HCT116 (cell line): ENCODE measurements around the gene PDK2. TPM values are rescaled to one million over a fixed set of nuclear protein-coding genes. Genes with fewer than 3 reads are reported as not detected.
A peak's percentile ranks its signal among the peaks of the same experiment; 100 is the strongest.

Source experiments
- ATAC-seq: fragments of 200-7000 bp; cut with Tn5 transposase; 2 replicates; pipeline ENCODE4 v1.9.1; 2020; ENCODE audit warnings: mild to moderate bottlenecking, moderate library complexity
- BruUV-seq: library from RNA; stranded (reverse); fragments of 400-500 nt; replicated peaks from 2 replicates; lab custom pipeline; 2021; lab: Mats Ljungman, UMichigan
- CTCF ChIA-PET: fragments of 300-600 bp; sonication (Branson Sonifier 250); formaldehyde crosslinking; loops from one replicate; lab custom pipeline; 2021; ENCODE audit warnings: antibody characterized with exemption; lab: Charles Lee
- POLR2A ChIA-PET: fragments of 300-600, 350-600 bp; sonication (Branson Sonifier 250); formaldehyde crosslinking; loops from one replicate; lab custom pipeline; 2021; ENCODE audit warnings: antibody characterized with exemption; lab: Charles Lee
- RAD21 ChIA-PET, 2 experiments: fragments of 300-600 bp; sonication (Branson Sonifier 250); formaldehyde crosslinking; loops; one replicate each; lab custom pipeline; 2023; ENCODE audit warnings: low total read pairs in 2 of 2; ENCODE audit not compliant: uncharacterized antibody in 2 of 2, unreplicated experiment in 2 of 2, low non-redundant PET in 1 of 2; lab: Charles Lee
- DNase-seq: peaks from one replicate; pipeline ENCODE4 v3.0.0-alpha.2; 2010; ENCODE audit warnings: low read depth, low spot score
- H2AFZ ChIP-seq: fragments of 200-600 bp; shearing (Covaris generic), sonication (generic); 2 replicates; pipeline ENCODE4 v1.6.1; 2017; ENCODE audit warnings: low read depth, mixed run types, mixed read lengths, antibody characterized with exemption, low read length; ENCODE audit not compliant: poor library complexity, severe bottlenecking
- H3K27ac ChIP-seq: 2 replicates; pipeline ENCODE4 v1.5.1; 2012; ENCODE audit warnings: low read depth, low read length
- H3K27me3 ChIP-seq: fragments of 200-600 bp; sonication (generic); 2 replicates; pipeline ENCODE4 v1.6.1; 2016; ENCODE audit warnings: mixed run types, low read length, mixed read lengths; ENCODE audit not compliant: insufficient read depth
- H3K36me3 ChIP-seq, 2 experiments: fragments of 200-500 bp in 1 of 2; fragments of 200-600 bp in 1 of 2; sonication (Bioruptor generic) in 1 of 2; sonication (generic) in 1 of 2; 2 replicates each; pipeline versions ENCODE4 v1.5.1 to v1.6.1; 2014 to 2016; ENCODE audit warnings: low read length in 2 of 2, inconsistent platforms in 1 of 2, mixed read lengths in 1 of 2, mixed run types in 1 of 2; ENCODE audit not compliant: insufficient read depth in 2 of 2, control insufficient read depth in 1 of 2
- H3K4me1 ChIP-seq, 2 experiments: fragments of 200-600 bp in 1 of 2; sonication (generic) in 1 of 2; 2 replicates each; pipeline versions ENCODE4 v1.5.1 to v1.6.1; 2012 to 2017; ENCODE audit warnings: low read length in 2 of 2, inconsistent platforms in 1 of 2, mild to moderate bottlenecking in 1 of 2, mixed read lengths in 1 of 2, mixed run types in 1 of 2, moderate library complexity in 1 of 2; ENCODE audit not compliant: insufficient read depth in 2 of 2, control insufficient read depth in 1 of 2
- H3K4me2 ChIP-seq: fragments of 200-600 bp; sonication (generic); 2 replicates; pipeline ENCODE4 v1.6.1; 2017; ENCODE audit warnings: mixed run types, low read length, mixed read lengths
- H3K4me3 ChIP-seq, 2 experiments: fragments of 200-600 bp in 1 of 2; sonication (generic) in 1 of 2; replicated peaks in 1 of 2; 2 replicates each; pipeline ENCODE4 v1.5.1; 2011 to 2016; ENCODE audit warnings: low read length in 2 of 2, control low read depth in 1 of 2, low read depth in 1 of 2, mild to moderate bottlenecking in 1 of 2, mixed read lengths in 1 of 2, mixed run types in 1 of 2
- H3K79me2 ChIP-seq: fragments of 200-600 bp; sonication (generic); 2 replicates; pipeline ENCODE4 v1.6.1; 2017; ENCODE audit warnings: mild to moderate bottlenecking, mixed run types, low read length, moderate library complexity, mixed read lengths; ENCODE audit not compliant: insufficient read depth
- H3K9ac ChIP-seq: fragments of 200-600 bp; sonication (generic); 2 replicates; pipeline ENCODE4 v1.6.1; 2016; ENCODE audit warnings: low read length, mixed read lengths
- H3K9me2 ChIP-seq: fragments of 200-600 bp; sonication (generic), shearing (Covaris generic); 2 replicates; pipeline ENCODE4 v1.6.1; 2017; ENCODE audit warnings: mixed run types, mild to moderate bottlenecking, moderate library complexity; ENCODE audit not compliant: insufficient read depth
- H3K9me3 ChIP-seq, 2 experiments: fragments of 200-500 bp in 1 of 2; fragments of 200-600 bp in 1 of 2; sonication (Bioruptor generic) in 1 of 2; sonication (generic) in 1 of 2; 2 replicates each; pipeline ENCODE4 v1.6.1; 2014 to 2017; ENCODE audit warnings: low read length in 2 of 2, mixed read lengths in 2 of 2, inconsistent platforms in 1 of 2, low read depth in 1 of 2, mild to moderate bottlenecking in 1 of 2, mixed run types in 1 of 2, moderate library complexity in 1 of 2; ENCODE audit not compliant: control insufficient read depth in 1 of 2, insufficient read depth in 1 of 2
- H4K20me1 ChIP-seq: fragments of 200-600 bp; sonication (generic), shearing (Covaris generic); 2 replicates; pipeline ENCODE4 v1.6.1; 2017; ENCODE audit warnings: mixed run types, mild to moderate bottlenecking, moderate library complexity; ENCODE audit not compliant: insufficient read depth
- CEBPB ChIP-seq: IDR thresholded peaks from 2 replicates; pipeline ENCODE4 v1.6.1; 2012; ENCODE audit warnings: low read depth
- EGR1 ChIP-seq: IDR thresholded peaks from 2 replicates; pipeline ENCODE4 v1.6.1; 2012; ENCODE audit warnings: low read depth
- ELF1 ChIP-seq: IDR thresholded peaks from 2 replicates; pipeline ENCODE4 v1.6.1; 2012; ENCODE audit warnings: low read depth, borderline replicate concordance
- EZH2phosphoT487 ChIP-seq: fragments of 200-600 bp; IDR thresholded peaks from 2 replicates; pipeline ENCODE4 v1.6.1; 2018; ENCODE audit warnings: antibody characterized with exemption, borderline replicate concordance
- FOSL1 ChIP-seq: IDR thresholded peaks from 2 replicates; pipeline ENCODE4 v1.6.1; 2012; ENCODE audit warnings: low read depth
- JUND ChIP-seq: IDR thresholded peaks from 2 replicates; pipeline ENCODE4 v1.6.1; 2012
- MAX ChIP-seq: IDR thresholded peaks from 2 replicates; pipeline ENCODE4 v1.6.1; 2012
- POLR2A ChIP-seq: IDR thresholded peaks from 2 replicates; pipeline ENCODE4 v1.7.0; 2011; ENCODE audit warnings: borderline replicate concordance; ENCODE audit not compliant: insufficient read depth, insufficient read length; ENCODE audit errors: extremely low read depth
- POLR2AphosphoS5 ChIP-seq: IDR thresholded peaks from 2 replicates; pipeline ENCODE4 v1.6.1; 2011; ENCODE audit warnings: mild to moderate bottlenecking, low read depth, low read length, moderate library complexity
- RAD21 ChIP-seq: IDR thresholded peaks from 2 replicates; pipeline ENCODE4 v1.6.1; 2012; ENCODE audit warnings: low read depth, mild to moderate bottlenecking
- REST ChIP-seq: IDR thresholded peaks from 2 replicates; pipeline ENCODE4 v1.6.1; 2012; ENCODE audit warnings: low read depth
- SIN3A ChIP-seq: IDR thresholded peaks from 2 replicates; pipeline ENCODE4 v1.6.1; 2012; ENCODE audit warnings: low read depth
- SP1 ChIP-seq: IDR thresholded peaks from 2 replicates; pipeline ENCODE4 v1.6.1; 2012; ENCODE audit warnings: low read depth
- SRF ChIP-seq: IDR thresholded peaks from 2 replicates; pipeline ENCODE4 v1.6.1; 2012; ENCODE audit warnings: low read depth
- ZFX ChIP-seq: fragments of 450-650 bp; IDR thresholded peaks from 2 replicates; pipeline ENCODE4 v1.6.1; 2017
- intact Hi-C: fragments of 100-400 bp; cut with micrococcal nuclease; formaldehyde crosslinking; loops from 2 replicates; pipeline ENCODE4 v1.10.0; 2022
- total RNA-seq: library from RNA; stranded (reverse); gene quantifications from one replicate; pipeline ENCODE4 v1.2.1, GENCODE V29; 2021; ENCODE audit not compliant: unreplicated experiment
- TF ChIP-seq, protein P1 (sequence below), 3 experiments: fragments of 200-600 bp in 1 of 3; sonication (generic) in 1 of 3; IDR thresholded peaks in 2 of 3; conservative IDR thresholded peaks in 1 of 3; 2 replicates each; pipeline ENCODE4 v1.5.1; 2012 to 2017; ENCODE audit warnings: low read depth in 2 of 3, low read length in 2 of 3, antibody characterized with exemption in 1 of 3, borderline replicate concordance in 1 of 3, control low read depth in 1 of 3, mild to moderate bottlenecking in 1 of 3, mixed read lengths in 1 of 3, mixed run types in 1 of 3, moderate library complexity in 1 of 3; ENCODE audit not compliant: insufficient read depth in 1 of 3

PDK2 gene
- total RNA-seq, 1 experiment from 2014 or later = 39.1 TPM

GRCh38 chr17:50100480-50100883 is 5.3 kb downstream of the PDK2 start:
- Histone ChIP-seq H4K20me1 (no peaks in the 10 kb centered on the region), H2AFZ (no peak overlapping the region), H3K79me2 (0 out of 2 replicates have a peak, but pooled peaks cover 5% of the 10 kb centered on the region), H3K4me1 (peaks cover 38 to 43% of the 10 kb centered on the region in 2 experiments), H3K9me2 (no peaks in the 10 kb centered on the region), H3K9ac (no peak overlapping the region), H3K36me3 (peaks cover 0 to 7% of the 10 kb centered on the region in 2 experiments; a peak in 2 of 4 replicates), H3K27ac (no peak overlapping the region), H3K4me3 (no peak overlapping the region), H3K27me3 (no peaks in the 10 kb centered on the region)
- CTCF ChIA-PET = interaction anchor here (1.1 to 1.7 kb wide), 3 partner anchors 14 to 78 kb away, joined by 4 to 7 read pairs (median 4); no protein-coding TSS in a partner anchor
- POLR2A ChIA-PET = no interaction called here
- no peak for ATAC-seq
- BruUV-seq = no TSS peak
- TF ChIP-seq POLR2AphosphoS5 (no peak), SRF (no peak), ELF1 (no peak), POLR2A (no peak), JUND (no peak), FOSL1 (no peak), RAD21 (no peak), MAX (no peak), EGR1 (no peak), CEBPB (no peak), SP1 (no peak), REST (no peak), ZFX (no peak), EZH2phosphoT487 (no peak), SIN3A (no peak)
- TF ChIP-seq, protein P1, sequence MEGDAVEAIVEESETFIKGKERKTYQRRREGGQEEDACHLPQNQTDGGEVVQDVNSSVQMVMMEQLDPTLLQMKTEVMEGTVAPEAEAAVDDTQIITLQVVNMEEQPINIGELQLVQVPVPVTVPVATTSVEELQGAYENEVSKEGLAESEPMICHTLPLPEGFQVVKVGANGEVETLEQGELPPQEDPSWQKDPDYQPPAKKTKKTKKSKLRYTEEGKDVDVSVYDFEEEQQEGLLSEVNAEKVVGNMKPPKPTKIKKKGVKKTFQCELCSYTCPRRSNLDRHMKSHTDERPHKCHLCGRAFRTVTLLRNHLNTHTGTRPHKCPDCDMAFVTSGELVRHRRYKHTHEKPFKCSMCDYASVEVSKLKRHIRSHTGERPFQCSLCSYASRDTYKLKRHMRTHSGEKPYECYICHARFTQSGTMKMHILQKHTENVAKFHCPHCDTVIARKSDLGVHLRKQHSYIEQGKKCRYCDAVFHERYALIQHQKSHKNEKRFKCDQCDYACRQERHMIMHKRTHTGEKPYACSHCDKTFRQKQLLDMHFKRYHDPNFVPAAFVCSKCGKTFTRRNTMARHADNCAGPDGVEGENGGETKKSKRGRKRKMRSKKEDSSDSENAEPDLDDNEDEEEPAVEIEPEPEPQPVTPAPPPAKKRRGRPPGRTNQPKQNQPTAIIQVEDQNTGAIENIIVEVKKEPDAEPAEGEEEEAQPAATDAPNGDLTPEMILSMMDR (IDR thresholded peaks at IDR 0.05 in 2 of 3, conservative IDR thresholded peaks at IDR 0.05 in 1 of 3; ENCODE audit: borderline replicate concordance in 1 of 3, insufficient read depth in 1 of 3, low read depth in 2 of 3, low read length in 2 of 3) = no peak
- TF ChIP-seq, all 23 proteins: peak for 0
- RAD21 ChIA-PET = no interaction called here
- Histone ChIP-seq H3K4me2 (peak overlapping the region; percentile 42; the same call in 1 of the 2 replicates), H3K9me3 (no peaks in the 10 kb centered on the region)
- DNase-seq = no peak
- intact Hi-C loops = no loop called here
